Heart left ventricle (tissue), 16 donors: ENCODE data around the gene DNM2. TPM values are rescaled to one million over a fixed set of nuclear protein-coding genes. Genes with fewer than 3 reads are reported as not detected.
"Not testable (repeated sequence)": the region's sequence is repeated elsewhere in the genome, so short reads cannot be mapped to it uniquely, and the experiment has no call there.

Source experiments
- ATAC-seq, 4 donors: fragments of 200-7000 bp; cut with Tn5 transposase; one replicate each; pipeline ENCODE4 v1.9.1; 2020 to 2022; ENCODE audit warnings: moderate library complexity in 4 of 4, mild to moderate bottlenecking in 3 of 4, moderate number of reproducible peaks in 1 of 4
- DNase-seq, 5 donors: peaks; one replicate each; pipeline ENCODE4 v3.0.0-alpha.2; 2020
- H3K27ac ChIP-seq, 12 donors: fragments of 200-600 bp; sonication (generic) in 4 of 12; one replicate each; pipeline versions ENCODE4 v1.5.0 to v1.8.0; 2016 to 2022; ENCODE audit warnings: mild to moderate bottlenecking in 2 of 12
- H3K27me3 ChIP-seq, 9 donors: fragments of 200-600 bp; sonication (generic) in 2 of 9; one replicate each; pipeline versions ENCODE4 v1.5.1 to v1.8.0; 2016 to 2022; ENCODE audit warnings: mild to moderate bottlenecking in 3 of 9
- H3K36me3 ChIP-seq, 9 donors: fragments of 200-600 bp; sonication (generic) in 2 of 9; one replicate each; pipeline versions ENCODE4 v1.5.0 to v1.8.0; 2018 to 2022; ENCODE audit warnings: mild to moderate bottlenecking in 2 of 9
- H3K4me1 ChIP-seq, 12 donors: fragments of 200-600 bp; sonication (generic) in 4 of 12; one replicate each; pipeline versions ENCODE4 v1.5.0 to v1.8.0; 2016 to 2022; ENCODE audit warnings: mild to moderate bottlenecking in 3 of 12
- H3K4me3 ChIP-seq, 12 donors: fragments of 200-600 bp; sonication (generic) in 4 of 12; one replicate each; pipeline versions ENCODE4 v1.5.0 to v1.8.0; 2017 to 2022; ENCODE audit warnings: mild to moderate bottlenecking in 9 of 12, moderate library complexity in 4 of 12
- H3K9me3 ChIP-seq, 12 donors: fragments of 200-600 bp; sonication (generic) in 4 of 12; one replicate each; pipeline versions ENCODE4 v1.5.0 to v1.8.0; 2016 to 2022; ENCODE audit warnings: mild to moderate bottlenecking in 1 of 12
- CTCF ChIP-seq, 12 donors: fragments of 200-600 bp; sonication (generic) in 4 of 12; IDR thresholded peaks; one replicate each; pipeline versions ENCODE4 v1.5.0 to v1.8.0; 2018 to 2022; ENCODE audit warnings: antibody characterized with exemption in 12 of 12, mild to moderate bottlenecking in 5 of 12
- POLR2A ChIP-seq, 2 donors: fragments of 450-650 bp; IDR thresholded peaks; one replicate each; pipeline ENCODE4 v1.6.1; 2017; ENCODE audit warnings: antibody characterized with exemption in 2 of 2, mild to moderate bottlenecking in 2 of 2, moderate library complexity in 2 of 2
- WGBS, 4 donors: extraction: QIAGEN DNeasy Blood & Tissue Kit in 2 of 4; methylation state at CpG; one replicate each; pipeline versions ENCODE4 v1.1.5 to v1.1.7; 2013 to 2018; 5-methylcytosine and 5-hydroxymethylcytosine counted together
- intact Hi-C, 10 donors: fragments of 100-400 bp; cut with DNase I; formaldehyde crosslinking; loops; one replicate each; pipeline versions ENCODE4 v1.11.1 to v1.14.2; 2022
- polyA plus RNA-seq, 2 donors: library from polyadenylated mRNA; stranded (reverse); fragments of 200-250 nt; gene quantifications; one replicate each; pipeline ENCODE4 v1.2.3, GENCODE V29; 2013
- total RNA-seq, 9 donors: library from RNA; depleted of rRNA in 2 of 9; stranded (reverse); fragments of >200 nt in 2 of 9; fragmentation: NEBNext Ultra II Directional in 3 of 9; extraction: Animal tissue kit (Norgen Biotek cat#: 25700) in 3 of 9; gene quantifications; one replicate each; pipeline versions ENCODE4 v1.1.0 to v1.2.4, GENCODE V29; 2016 to 2023
- donor health status: ischemic (EF 13 %, LVEDD 7.1; RV severe dilation, severe dysfunction).
- donor health status: healthy with polysubstance abuse.
- donor health status: DM: no; HTN: yes; CAD: no.
- donor health status: DM: no; HTN: no; CAD: no.
- donor health status: ischemic (EF 25% LVEDD 6.9; RV normal size, moderate dysfunction).
- donor health status: ischemic (EF 25% LVEDD 5.7; RV mildly dilated, moderate dysfunction).
- donor health status: healthy.
- donor health status: DM: yes; HTN: yes; CAD: no.
- donor health status: ischemic (EF 35%, LVEDD 5.7; RV mildly dilated, moderate dysfunction).
- donor health status: nonischemic (EF 11% LVEDD 7.7; RV severe dilation, severe dysfunction).
- donor health status: DM: yes; HTN: yes; CAD: no.
- donor health status: PGD.
- donor health status: ischemic (EF 29% LVEDD 5.4; RV normal size, mild dysfunction).
- donor health status: nonischemic (EF 23%, LVEDD 6.1; RV moderate dilation, normal function).

Gene DNM2
- total and polyA plus RNA-seq, 11 donors: 98.9 to 204 (median 131) TPM

- WGBS, 4 donors: 70 to 79% (median 75%) methylated on average over 7 of the region's 7 CpGs
- Histone ChIP-seq H3K4me1 (no peaks in the 10 kb centered on the region), H3K27ac (no peak overlapping the region), H3K27me3 (peaks cover 0 to 5% (median 0%) of the 10 kb centered on the region in 9 donors), H3K9me3 (no peaks in the 10 kb centered on the region), H3K36me3 (no peaks in the 10 kb centered on the region), H3K4me3 (no peak overlapping the region)
- intact Hi-C loops: no loop called here
- ATAC-seq (no peak), DNase-seq (no peak)
- TF ChIP-seq CTCF (IDR thresholded peaks at IDR 0.05): no peak
- TF ChIP-seq POLR2A (IDR thresholded peaks at IDR 0.05): no peak
These were observed 136.6 kb downstream of the DNM2 start for GRCh38 chr19:10854350-10855089.

GRCh38 chr19:10855879-10856522, 138.1 kb downstream of the DNM2 start:
- H3K9me3 ChIP-seq: no peaks in the 10 kb centered on the region
- H3K36me3 ChIP-seq: no peaks in the 10 kb centered on the region
- H3K4me1 ChIP-seq: no peaks in the 10 kb centered on the region
- ATAC-seq (no peak), DNase-seq (no peak)
- WGBS, 4 donors: 70 to 81% (median 73%) methylated on average over 5 of the region's 5 CpGs
- H3K27me3 ChIP-seq: no peaks in the 10 kb centered on the region
- peak in 8 of 12 donors; percentile 8 to 50 (median 31) for TF ChIP-seq CTCF (IDR thresholded peaks at IDR 0.05)
- TF ChIP-seq POLR2A (IDR thresholded peaks at IDR 0.05): no peak
- no peak overlapping the region for H3K4me3 ChIP-seq
- H3K27ac ChIP-seq: no peak overlapping the region
- intact Hi-C loops: no loop called here

- H3K27me3 ChIP-seq, H3K9me3 ChIP-seq, H3K36me3 ChIP-seq, H3K4me1 ChIP-seq, H3K4me3 ChIP-seq, ATAC-seq, intact Hi-C loops, H3K27ac ChIP-seq, DNase-seq: not testable (repeated sequence)
- 91 to 100% (median 95%) methylated on average over 1 of the region's 1 CpG for WGBS, 4 donors
These were observed 139.0 kb downstream of the DNM2 start for GRCh38 chr19:10856899-10857298.

- intact Hi-C loops: no loop called here
- TF ChIP-seq POLR2A (IDR thresholded peaks at IDR 0.05) (no peak), CTCF (IDR thresholded peaks at IDR 0.05) (peak; percentile 31 to 58 (median 46))
- H3K36me3 ChIP-seq: no peaks in the 10 kb centered on the region
- no peaks in the 10 kb centered on the region for H3K27me3 ChIP-seq
- H3K4me3 ChIP-seq: no peak overlapping the region
- no peak overlapping the region for H3K27ac ChIP-seq
- no peak for ATAC-seq
- 35 to 53% (median 44%) methylated on average over 4 of the region's 4 CpGs for WGBS, 4 donors
- no peaks in the 10 kb centered on the region for H3K9me3 ChIP-seq
- H3K4me1 ChIP-seq: peaks cover 0 to 11% (median 0%) of the 10 kb centered on the region in 12 donors
- DNase-seq: no peak
These were observed 140.4 kb downstream of the DNM2 start for GRCh38 chr19:10858204-10858828.
